ENCODE data around the gene USP32.

- TF ChIP-seq FOS (IDR thresholded peaks at IDR 0.05; ENCODE audit: borderline replicate concordance, insufficient read depth, low read length), result no peak
- TF ChIP-seq EZH2 (IDR thresholded peaks at IDR 0.05; ENCODE audit: borderline replicate concordance, low read depth, low read length, severe bottlenecking), result no peak
- no peak for TF ChIP-seq CTCF (IDR thresholded peaks at IDR 0.05; ENCODE audit: extremely low read depth in 1 of 2, insufficient read depth in 1 of 2, low read depth in 1 of 2, low read length in 2 of 2)
- no peak for TF ChIP-seq MAX (IDR thresholded peaks at IDR 0.05; ENCODE audit: insufficient read depth, insufficient read length)
- no peak for TF ChIP-seq POLR2A (IDR thresholded peaks at IDR 0.05; ENCODE audit: low read depth, low read length)
Observed at GRCh38 chr17:60330731-60331130, 61.2 kb downstream of the USP32 start.

Measured in endothelial cell of umbilical vein (primary cell).